ENCODE measurements around the gene FHIT.

Gene FHIT

GRCh38 chr3:60301142-60301541, 950.1 kb downstream of the FHIT start:
- Mint-ChIP-seq H3K4me3 (no peak overlapping the region), H3K36me3 (ENCODE audit: low read depth) (no peaks in the 10 kb centered on the region), H3K4me1 (ENCODE audit: low read depth) (peaks cover 7% of the 10 kb centered on the region), H3K27ac (no peak overlapping the region), H3K9me3 (peaks cover 3% of the 10 kb centered on the region), H3K27me3 (no peaks in the 10 kb centered on the region)
- no peak for DNase-seq

- no peaks in the 10 kb centered on the region for H3K27me3 Mint-ChIP-seq
- H3K4me3 Mint-ChIP-seq, result no peak overlapping the region
- H3K4me1 Mint-ChIP-seq (ENCODE audit: low read depth), result peaks cover 10% of the 10 kb centered on the region
- H3K36me3 Mint-ChIP-seq (ENCODE audit: low read depth), result no peaks in the 10 kb centered on the region
- peaks cover 3% of the 10 kb centered on the region for H3K9me3 Mint-ChIP-seq
- H3K27ac Mint-ChIP-seq, result no peak overlapping the region
- DNase-seq, result no peak
Observed at GRCh38 chr3:60298141-60298540, 953.1 kb downstream of the FHIT start.

- H3K27me3 Mint-ChIP-seq, result no peaks in the 10 kb centered on the region
- no peak overlapping the region for H3K4me3 Mint-ChIP-seq
- H3K36me3 Mint-ChIP-seq (ENCODE audit: low read depth), result no peaks in the 10 kb centered on the region
- H3K9me3 Mint-ChIP-seq, result peaks cover 3% of the 10 kb centered on the region
- no peak overlapping the region for H3K27ac Mint-ChIP-seq
- H3K4me1 Mint-ChIP-seq (ENCODE audit: low read depth), result peaks cover 4% of the 10 kb centered on the region
- no peak for DNase-seq
Observed at GRCh38 chr3:60294181-60294580, 957.1 kb downstream of the FHIT start.

GRCh38 chr3:60291115-60291514, 960.1 kb downstream of the FHIT start:
- peaks cover 3% of the 10 kb centered on the region for H3K4me1 Mint-ChIP-seq (ENCODE audit: low read depth)
- no peaks in the 10 kb centered on the region for H3K36me3 Mint-ChIP-seq (ENCODE audit: low read depth)
- no peak for DNase-seq
- H3K27ac Mint-ChIP-seq, result no peak overlapping the region
- no peaks in the 10 kb centered on the region for H3K27me3 Mint-ChIP-seq
- H3K9me3 Mint-ChIP-seq, result no peaks in the 10 kb centered on the region
- no peak overlapping the region for H3K4me3 Mint-ChIP-seq

- no peak overlapping the region for H3K27ac Mint-ChIP-seq
- H3K4me1 Mint-ChIP-seq (ENCODE audit: low read depth), result peaks cover 3% of the 10 kb centered on the region
- H3K36me3 Mint-ChIP-seq (ENCODE audit: low read depth), result no peaks in the 10 kb centered on the region
- no peaks in the 10 kb centered on the region for H3K9me3 Mint-ChIP-seq
- no peak overlapping the region for H3K4me3 Mint-ChIP-seq
- no peak for DNase-seq
- no peaks in the 10 kb centered on the region for H3K27me3 Mint-ChIP-seq
Observed at GRCh38 chr3:60290122-60290492, 961.1 kb downstream of the FHIT start.

- Mint-ChIP-seq H3K27ac (no peak overlapping the region), H3K36me3 (ENCODE audit: low read depth) (no peaks in the 10 kb centered on the region), H3K9me3 (no peaks in the 10 kb centered on the region), H3K27me3 (no peaks in the 10 kb centered on the region), H3K4me3 (no peak overlapping the region), H3K4me1 (ENCODE audit: low read depth) (peaks cover 2% of the 10 kb centered on the region)
- DNase-seq, result no peak
Observed at GRCh38 chr3:60289341-60290121, 961.7 kb downstream of the FHIT start.

- Mint-ChIP-seq H3K4me3 (no peak overlapping the region), H3K27ac (no peak overlapping the region), H3K9me3 (no peaks in the 10 kb centered on the region), H3K4me1 (ENCODE audit: low read depth) (no peaks in the 10 kb centered on the region), H3K27me3 (no peaks in the 10 kb centered on the region), H3K36me3 (ENCODE audit: low read depth) (no peaks in the 10 kb centered on the region)
- no peak for DNase-seq
Observed at GRCh38 chr3:60282866-60283265, 968.4 kb downstream of the FHIT start.

- no peaks in the 10 kb centered on the region for H3K9me3 Mint-ChIP-seq
- H3K27me3 Mint-ChIP-seq, result no peaks in the 10 kb centered on the region
- H3K27ac Mint-ChIP-seq, result no peak overlapping the region
- H3K36me3 Mint-ChIP-seq (ENCODE audit: low read depth), result no peaks in the 10 kb centered on the region
- H3K4me3 Mint-ChIP-seq, result no peak overlapping the region
- H3K4me1 Mint-ChIP-seq (ENCODE audit: low read depth), result no peaks in the 10 kb centered on the region
- DNase-seq, result no peak
Observed at GRCh38 chr3:60281970-60282369, 969.3 kb downstream of the FHIT start.

- DNase-seq, result no peak
- Mint-ChIP-seq H3K27ac (no peak overlapping the region), H3K9me3 (peaks cover 5% of the 10 kb centered on the region), H3K4me3 (no peak overlapping the region), H3K4me1 (ENCODE audit: low read depth) (no peaks in the 10 kb centered on the region), H3K27me3 (peaks cover 2% of the 10 kb centered on the region), H3K36me3 (ENCODE audit: low read depth) (no peaks in the 10 kb centered on the region)
Observed at GRCh38 chr3:60277361-60277800, 973.9 kb downstream of the FHIT start.

- H3K9me3 Mint-ChIP-seq, result peaks cover 5% of the 10 kb centered on the region
- no peak overlapping the region for H3K4me3 Mint-ChIP-seq
- H3K27me3 Mint-ChIP-seq, result peaks cover 2% of the 10 kb centered on the region
- no peaks in the 10 kb centered on the region for H3K4me1 Mint-ChIP-seq (ENCODE audit: low read depth)
- no peak overlapping the region for H3K27ac Mint-ChIP-seq
- no peak for DNase-seq
- H3K36me3 Mint-ChIP-seq (ENCODE audit: low read depth), result no peaks in the 10 kb centered on the region
Observed at GRCh38 chr3:60276615-60277014, 974.6 kb downstream of the FHIT start.

GRCh38 chr3:60274646-60275045, 976.6 kb downstream of the FHIT start:
- Mint-ChIP-seq H3K4me3 (no peak overlapping the region), H3K36me3 (ENCODE audit: low read depth) (no peaks in the 10 kb centered on the region), H3K27me3 (peaks cover 2% of the 10 kb centered on the region), H3K27ac (no peak overlapping the region), H3K4me1 (ENCODE audit: low read depth) (no peaks in the 10 kb centered on the region), H3K9me3 (peaks cover 5% of the 10 kb centered on the region)
- no peak for DNase-seq

GRCh38 chr3:60274098-60274497, 977.2 kb downstream of the FHIT start:
- H3K27ac Mint-ChIP-seq, result no peak overlapping the region
- peaks cover 2% of the 10 kb centered on the region for H3K27me3 Mint-ChIP-seq
- H3K36me3 Mint-ChIP-seq (ENCODE audit: low read depth), result no peaks in the 10 kb centered on the region
- DNase-seq, result no peak
- H3K4me3 Mint-ChIP-seq, result no peak overlapping the region
- peaks cover 5% of the 10 kb centered on the region for H3K9me3 Mint-ChIP-seq
- no peaks in the 10 kb centered on the region for H3K4me1 Mint-ChIP-seq (ENCODE audit: low read depth)

GRCh38 chr3:60269829-60270266, 981.4 kb downstream of the FHIT start:
- peaks cover 5% of the 10 kb centered on the region for H3K9me3 Mint-ChIP-seq
- no peak for DNase-seq
- no peak overlapping the region for H3K4me3 Mint-ChIP-seq
- no peak overlapping the region for H3K27ac Mint-ChIP-seq
- no peaks in the 10 kb centered on the region for H3K4me1 Mint-ChIP-seq (ENCODE audit: low read depth)
- H3K36me3 Mint-ChIP-seq (ENCODE audit: low read depth), result no peaks in the 10 kb centered on the region
- H3K27me3 Mint-ChIP-seq, result no peaks in the 10 kb centered on the region

- no peak for DNase-seq
- H3K4me3 Mint-ChIP-seq, result no peak overlapping the region
- peaks cover 5% of the 10 kb centered on the region for H3K9me3 Mint-ChIP-seq
- no peaks in the 10 kb centered on the region for H3K36me3 Mint-ChIP-seq (ENCODE audit: low read depth)
- H3K4me1 Mint-ChIP-seq (ENCODE audit: low read depth), result no peaks in the 10 kb centered on the region
- no peaks in the 10 kb centered on the region for H3K27me3 Mint-ChIP-seq
- no peak overlapping the region for H3K27ac Mint-ChIP-seq
Observed at GRCh38 chr3:60269377-60269776, 981.9 kb downstream of the FHIT start.

GRCh38 chr3:60268123-60268522, 983.1 kb downstream of the FHIT start:
- H3K27me3 Mint-ChIP-seq, result no peaks in the 10 kb centered on the region
- no peak overlapping the region for H3K4me3 Mint-ChIP-seq
- H3K36me3 Mint-ChIP-seq (ENCODE audit: low read depth), result no peaks in the 10 kb centered on the region
- no peak overlapping the region for H3K27ac Mint-ChIP-seq
- no peaks in the 10 kb centered on the region for H3K4me1 Mint-ChIP-seq (ENCODE audit: low read depth)
- DNase-seq, result no peak
- H3K9me3 Mint-ChIP-seq, result no peaks in the 10 kb centered on the region

GRCh38 chr3:60266444-60266843, 984.8 kb downstream of the FHIT start:
- Mint-ChIP-seq H3K4me1 (ENCODE audit: low read depth) (peaks cover 7% of the 10 kb centered on the region), H3K27me3 (no peaks in the 10 kb centered on the region), H3K27ac (no peak overlapping the region), H3K4me3 (no peak overlapping the region), H3K9me3 (no peaks in the 10 kb centered on the region), H3K36me3 (ENCODE audit: low read depth) (no peaks in the 10 kb centered on the region)
- no peak for DNase-seq

Data from activated T-cell treated with anti-CD3 and anti-CD28 coated beads, Interleukin-2, amount 50 U/mL, for 24 hours (primary cell).